GM18517 (cell line): ENCODE measurements around the gene CENPP.
"Not testable (repeated sequence)": the region's sequence is repeated elsewhere in the genome, so short reads cannot be mapped to it uniquely, and the experiment has no call there.

Source experiments
- ATAC-seq: cut with Tn5 transposase; IDR thresholded peaks from one replicate; pipeline ENCODE4 v1.9.1; 2021; ENCODE audit warnings: mild to moderate bottlenecking, moderate library complexity; ENCODE audit not compliant: unreplicated experiment

The CENPP gene

GRCh38 chr9:92576175-92576574 lies 250.4 kb downstream of the CENPP start:
- no peak for ATAC-seq

DNA sequence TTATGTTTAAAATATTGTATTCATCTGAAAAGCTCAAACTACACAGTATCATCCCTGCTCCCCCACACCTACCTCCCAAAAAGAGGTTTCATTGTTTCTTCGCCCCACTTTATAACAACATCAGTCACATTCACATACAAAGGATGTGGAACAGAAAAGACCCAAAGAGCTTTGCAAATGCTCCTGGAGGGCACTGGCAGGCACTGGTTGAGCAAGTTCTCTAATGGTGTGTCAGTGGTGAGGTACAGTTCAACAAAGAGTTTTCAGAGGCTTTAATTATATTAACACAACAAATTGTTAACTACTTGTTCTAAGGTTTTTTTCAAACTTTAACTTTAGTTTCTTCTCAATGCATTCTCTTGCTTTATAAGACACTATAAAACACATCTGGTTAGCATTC lies 264.2 kb downstream of the CENPP start:
- ATAC-seq, result no peak

DNA sequence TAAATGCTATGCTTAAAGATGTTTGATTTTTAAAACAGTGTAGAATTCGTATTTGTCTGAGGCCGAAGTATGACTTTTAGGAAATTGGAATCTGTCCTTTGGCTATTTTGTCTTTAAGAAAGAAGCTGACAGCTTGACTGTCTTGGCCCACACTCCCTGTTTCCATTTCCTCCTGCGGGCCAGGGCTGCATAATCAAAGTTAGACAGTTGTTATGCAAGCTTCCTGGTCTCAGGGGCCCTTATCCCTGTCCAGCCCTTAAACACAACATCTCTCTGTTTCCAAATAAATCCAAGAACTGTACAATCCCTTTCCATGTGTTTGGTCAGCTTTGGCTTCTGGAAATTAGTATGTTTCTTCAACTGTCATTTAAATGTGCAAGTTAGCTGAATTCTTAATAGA lies 264.6 kb downstream of the CENPP start:
- no peak for ATAC-seq

DNA sequence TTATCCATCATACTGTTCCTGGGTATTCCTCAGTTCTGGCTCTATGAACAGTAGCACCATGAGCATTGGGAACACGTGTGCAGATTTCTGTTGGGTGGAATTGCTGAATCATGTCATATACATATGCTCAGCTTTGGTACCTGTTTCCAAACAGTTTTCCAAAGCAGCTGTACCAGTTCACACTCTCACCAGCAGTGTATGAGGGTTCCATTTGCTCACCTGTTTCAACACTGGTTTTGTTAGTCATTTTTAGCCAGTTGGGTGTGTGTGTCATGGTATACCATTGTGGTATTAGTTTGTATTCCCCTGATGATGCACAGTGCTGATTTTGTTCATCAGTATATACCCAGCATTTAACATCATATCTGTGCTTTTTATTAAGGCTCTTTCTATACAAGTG lies 266.8 kb downstream of the CENPP start:
- ATAC-seq, result no peak

DNA sequence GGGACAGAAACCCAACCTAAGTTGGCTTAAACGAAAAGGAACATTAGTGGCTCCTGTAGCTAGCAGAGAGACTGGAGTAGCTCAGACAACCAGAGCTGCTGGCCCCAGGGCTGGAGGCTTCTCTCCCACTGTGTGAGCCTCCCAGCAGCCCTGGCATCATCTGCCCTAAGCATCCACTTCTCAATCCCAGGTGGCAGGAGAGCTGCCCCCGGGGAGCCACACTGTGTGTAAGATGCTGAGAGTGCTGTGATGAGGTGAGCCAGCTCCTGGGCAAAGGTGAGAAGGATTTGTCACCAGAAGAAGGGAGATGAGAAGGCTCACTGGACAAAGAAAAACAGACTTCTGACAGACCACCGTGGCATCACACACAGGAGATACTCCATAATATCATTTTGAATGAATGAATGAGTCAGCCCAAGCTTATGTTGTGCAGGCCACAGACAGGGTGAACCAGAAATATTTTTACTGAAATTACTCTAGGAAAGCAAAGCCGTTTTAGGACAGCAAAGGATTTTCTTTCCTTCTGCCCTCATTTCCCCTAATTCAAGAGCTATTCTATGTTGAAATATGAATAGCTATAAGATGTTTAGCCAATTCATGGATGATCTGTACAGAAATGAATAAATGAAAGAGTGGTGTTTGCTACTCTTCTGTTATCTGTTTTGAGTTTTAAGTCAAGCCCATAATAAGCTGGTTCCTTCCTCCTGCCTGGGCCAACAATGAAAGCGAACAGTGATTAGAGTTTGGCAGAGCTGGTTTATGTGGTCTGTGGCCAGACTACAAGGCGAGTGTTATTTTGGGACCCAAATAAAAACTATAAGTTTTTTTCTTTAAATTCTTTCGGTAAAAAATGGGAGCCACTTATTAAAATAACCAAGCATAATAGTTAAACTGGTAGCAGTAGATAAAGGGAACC lies 267.5 kb downstream of the CENPP start:
- no peak for ATAC-seq

DNA sequence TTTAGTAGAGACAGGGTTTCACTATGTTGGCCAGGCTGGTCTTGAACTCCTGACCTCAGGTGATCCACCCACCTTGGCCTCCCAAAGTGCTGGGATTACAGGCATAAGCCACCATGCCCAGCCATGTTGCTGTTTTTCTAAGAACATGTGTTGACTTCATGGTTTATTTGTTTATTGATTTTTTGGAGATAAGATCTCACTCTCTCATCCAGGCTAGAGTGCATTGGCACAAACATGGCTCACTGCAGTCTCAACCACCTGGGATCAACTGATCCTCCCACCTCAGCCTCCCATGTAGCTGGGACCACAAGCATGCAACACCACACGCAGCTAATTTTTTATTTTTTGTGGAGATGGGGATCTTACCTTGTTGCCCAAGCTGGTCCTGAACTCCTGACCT lies 269.3 kb downstream of the CENPP start:
- not testable (repeated sequence) for ATAC-seq

- ATAC-seq, result no peak
Observed at GRCh38 chr9:92595930-92596329, 270.2 kb downstream of the CENPP start.

- ATAC-seq, result no peak
Observed at GRCh38 chr9:92598382-92598781, 272.6 kb downstream of the CENPP start.

GRCh38 chr9:92599938-92600461 lies 274.2 kb downstream of the CENPP start:
- ATAC-seq, result no peak

GRCh38 chr9:92600462-92601261 lies 274.9 kb downstream of the CENPP start:
- ATAC-seq, result no peak

DNA sequence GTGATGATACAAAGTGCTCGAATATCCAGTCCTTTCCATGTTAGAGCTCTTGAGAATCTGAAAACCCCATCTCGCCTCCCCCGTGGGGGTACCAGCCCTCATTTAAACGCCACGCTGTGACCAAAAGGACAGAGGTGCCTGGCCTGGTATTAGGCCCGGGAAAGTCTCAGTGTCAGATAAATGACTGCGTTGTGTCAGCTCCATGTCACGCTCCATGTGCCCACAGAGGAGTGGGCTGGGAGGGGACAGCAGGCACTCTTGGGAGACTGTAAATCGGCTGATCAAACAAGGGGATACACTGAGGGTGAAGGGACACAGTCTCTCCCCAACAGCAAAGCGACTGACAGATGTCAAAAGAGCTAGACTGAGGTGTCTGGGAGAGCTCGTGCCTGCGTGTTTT lies 275.7 kb downstream of the CENPP start:
- ATAC-seq, result no peak

DNA sequence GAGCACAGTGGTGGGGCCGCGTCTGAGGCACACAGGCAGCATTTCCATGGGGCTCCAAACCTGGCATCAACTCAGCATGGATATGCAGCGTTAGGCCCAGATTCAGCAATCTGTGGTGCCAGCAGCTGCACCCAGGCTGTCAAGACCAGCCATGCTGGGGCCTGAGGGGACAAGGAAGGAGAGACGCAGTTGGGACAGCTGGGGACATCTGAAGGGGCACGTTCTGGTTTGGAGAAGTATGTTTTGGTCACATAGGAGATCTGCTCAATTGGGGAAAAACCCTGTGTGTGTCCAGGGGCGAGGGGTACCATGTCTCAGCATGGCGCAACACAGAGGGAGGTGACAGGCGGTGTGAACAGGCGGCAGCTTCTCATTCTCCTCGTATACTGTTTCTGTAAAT lies 276.7 kb downstream of the CENPP start:
- ATAC-seq, result no peak

GRCh38 chr9:92603100-92603499 lies 277.3 kb downstream of the CENPP start:
- no peak for ATAC-seq

GRCh38 chr9:92603990-92604389 lies 278.2 kb downstream of the CENPP start:
- ATAC-seq, result no peak

DNA sequence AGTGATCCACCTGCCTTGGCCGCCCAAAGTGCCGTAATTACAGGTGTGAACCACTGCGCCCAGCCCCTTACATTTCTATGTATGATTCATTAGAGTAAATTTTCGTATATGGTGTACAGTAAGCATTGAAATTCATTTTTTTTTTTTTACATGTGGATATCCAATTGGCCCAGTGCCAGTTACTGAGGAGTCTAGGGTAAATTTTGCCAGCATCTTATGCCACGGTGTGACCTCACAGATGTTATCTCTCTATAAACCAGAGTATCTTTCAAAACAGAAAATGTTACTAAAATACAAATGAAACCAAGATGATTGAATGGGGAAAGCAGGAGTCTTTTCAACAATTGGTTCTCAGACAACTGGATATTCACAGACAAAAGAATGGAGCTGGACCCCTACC lies 279.5 kb downstream of the CENPP start:
- ATAC-seq, result no peak

GRCh38 chr9:92607088-92607487 lies 281.3 kb downstream of the CENPP start:
- ATAC-seq, result no peak

DNA sequence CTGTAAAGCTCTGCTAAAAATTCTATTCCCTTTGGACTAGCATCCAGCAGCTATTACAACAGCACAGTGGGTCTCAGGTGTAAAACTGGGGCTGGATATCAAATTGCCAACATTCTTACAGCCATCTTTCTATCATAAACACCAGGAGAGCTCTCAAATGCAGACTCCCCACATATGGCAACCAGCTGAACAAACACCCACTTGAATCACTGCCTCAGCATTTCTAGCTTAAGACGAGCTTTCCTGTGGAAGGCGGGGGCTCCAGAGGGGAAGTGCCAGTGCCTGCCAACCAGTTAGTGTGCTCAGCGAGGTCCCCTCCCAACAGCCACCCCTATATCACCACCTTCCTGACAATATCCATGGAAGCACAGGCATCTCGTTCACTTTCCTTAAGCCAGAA lies 282.0 kb downstream of the CENPP start:
- ATAC-seq, result no peak

GRCh38 chr9:92608241-92608908 lies 282.6 kb downstream of the CENPP start:
- ATAC-seq, result no peak

DNA sequence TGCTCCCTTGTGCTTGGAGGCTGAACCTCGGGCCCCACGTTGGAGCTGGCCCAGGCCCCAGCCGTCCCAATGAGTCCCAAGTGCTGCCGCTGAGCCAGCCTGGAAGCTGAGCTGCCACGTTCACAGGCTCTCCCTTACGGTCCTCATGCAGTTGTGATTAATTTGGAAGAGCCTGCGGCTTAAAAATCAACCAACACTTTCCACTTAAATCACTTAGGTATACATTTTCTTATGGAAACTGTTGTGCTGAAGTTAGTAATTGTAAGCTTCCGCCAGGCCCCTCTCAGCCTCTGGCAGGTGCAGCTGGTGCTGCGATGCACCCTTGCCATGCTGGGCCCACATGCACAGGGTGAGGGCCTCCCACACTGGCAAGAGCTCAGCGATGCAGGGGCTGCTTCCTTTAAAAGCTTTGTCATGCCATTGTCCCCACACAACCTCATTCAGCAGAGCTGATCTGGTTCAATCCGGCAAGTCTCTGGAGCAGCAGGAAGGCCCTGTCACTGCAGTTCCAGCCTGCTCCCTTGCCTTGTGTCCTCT lies 283.2 kb downstream of the CENPP start:
- no peak for ATAC-seq

DNA sequence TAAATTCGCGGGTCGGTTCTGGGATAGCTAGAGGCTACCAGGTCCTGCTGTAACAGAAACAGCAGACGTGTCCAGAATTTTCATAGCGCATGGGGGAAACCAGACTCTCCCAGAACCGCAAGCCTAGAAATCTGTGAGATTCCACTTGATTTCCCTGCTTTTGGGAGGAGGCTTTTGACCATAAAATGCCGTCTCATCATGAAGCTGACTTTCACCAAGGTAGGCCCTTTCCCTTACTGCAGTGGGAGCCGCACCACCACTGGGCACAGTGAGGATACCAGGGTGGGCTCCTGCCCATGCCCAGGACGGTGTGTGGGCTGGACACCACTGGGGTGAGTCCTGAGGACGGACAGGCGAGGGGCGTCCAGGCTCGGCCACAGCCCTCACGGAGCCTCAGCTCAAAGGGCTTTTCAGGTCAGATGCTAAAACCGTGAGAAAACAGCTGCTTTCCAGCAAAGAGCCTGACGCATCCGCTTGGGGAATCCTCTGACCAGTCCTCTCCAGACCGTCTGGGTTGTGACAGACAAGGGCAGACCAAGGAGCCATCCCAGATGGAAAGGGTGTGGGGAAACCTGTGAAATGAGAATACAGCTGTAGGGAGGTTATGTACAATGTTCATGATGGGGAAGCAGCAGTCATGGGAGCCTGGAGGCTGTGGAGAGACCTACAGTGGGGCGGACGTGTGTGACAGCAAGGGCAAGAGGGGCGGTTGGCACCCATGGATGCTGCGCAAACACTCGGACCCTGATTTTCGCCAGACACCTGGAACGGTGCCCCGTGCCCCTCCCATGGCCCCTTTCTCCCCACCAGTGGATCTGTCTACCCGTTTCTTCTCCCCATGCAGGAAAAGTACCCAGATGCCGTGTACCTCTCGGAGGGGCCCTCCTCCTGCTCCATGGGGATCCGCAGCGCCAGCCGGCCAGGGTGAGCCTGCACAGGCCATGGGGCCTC lies 285.0 kb downstream of the CENPP start:
- ATAC-seq, result no peak
